OCI-LY3 (cell line): Measurements from ENCODE around the gene ZSCAN10.

Source experiments
- H2AFZ ChIP-seq: fragments of 200-600, 300-600 bp; shearing (Covaris generic); 2 replicates; pipeline ENCODE4 v1.6.0; 2014; ENCODE audit warnings: antibody characterized with exemption, low read depth, low read length
- H3K27ac ChIP-seq: fragments of 200-600, 300-600 bp; sonication (generic); 2 replicates; pipeline ENCODE4 v1.5.1; 2014; ENCODE audit warnings: mild to moderate bottlenecking, low read length, moderate library complexity, mixed read lengths
- H3K27me3 ChIP-seq: fragments of 200-600, 300-600 bp; sonication (generic); 2 replicates; pipeline ENCODE4 v1.6.1; 2014; ENCODE audit warnings: low read depth, low read length, mixed read lengths
- H3K36me3 ChIP-seq: fragments of 200-600, 300-600 bp; sonication (generic); replicated peaks from 2 replicates; pipeline ENCODE3; 2014; ENCODE audit warnings: low read depth, low read length, mixed read lengths
- H3K4me1 ChIP-seq: fragments of 300-600, 200-600 bp; sonication (generic); 2 replicates; pipeline ENCODE4 v1.6.1; 2014; ENCODE audit warnings: low read length, mixed read lengths
- H3K4me2 ChIP-seq: fragments of 200-600, 300-600 bp; sonication (generic); 2 replicates; pipeline ENCODE4 v1.6.1; 2014; ENCODE audit warnings: low read length, mixed read lengths
- H3K4me3 ChIP-seq: fragments of 300-600, 200-600 bp; sonication (generic); 2 replicates; pipeline ENCODE4 v1.5.1; 2014; ENCODE audit warnings: antibody characterized with exemption, mild to moderate bottlenecking, low read length, moderate library complexity
- H3K79me2 ChIP-seq: fragments of 300-600, 200-600 bp; shearing (Covaris generic); 2 replicates; pipeline ENCODE4 v1.6.1; 2014; ENCODE audit warnings: mild to moderate bottlenecking, low read length, mixed read lengths
- H3K9ac ChIP-seq: fragments of 300-600, 200-600 bp; shearing (Covaris generic); 2 replicates; pipeline ENCODE4 v1.6.0; 2014; ENCODE audit warnings: mild to moderate bottlenecking, low read length, moderate library complexity
- H3K9me3 ChIP-seq: fragments of 200-600, 300-600 bp; shearing (Covaris generic); 2 replicates; pipeline ENCODE4 v1.6.1; 2014; ENCODE audit warnings: low read length, mixed read lengths; ENCODE audit not compliant: insufficient read depth
- H4K20me1 ChIP-seq: fragments of 200-600, 300-600 bp; sonication (generic); 2 replicates; pipeline ENCODE4 v1.6.1; 2016; ENCODE audit warnings: low read length, mixed read lengths; ENCODE audit not compliant: insufficient read depth
- CTCF ChIP-seq: fragments of 200-600, 300-600 bp; sonication (generic); IDR thresholded peaks from 2 replicates; pipeline ENCODE4 v1.5.1; 2014; ENCODE audit warnings: antibody characterized with exemption, low read length, low read depth
- EZH2phosphoT487 ChIP-seq: fragments of 200-600 bp; shearing (Covaris generic); IDR thresholded peaks from 2 replicates; pipeline ENCODE4 v1.6.1; 2018; ENCODE audit warnings: antibody characterized with exemption, mixed run types, low read depth

The ZSCAN10 gene

GRCh38 chr16:3097266-3097665 lies 1.8 kb downstream of the ZSCAN10 start:
- H2AFZ ChIP-seq: no peak overlapping the region
- no peaks in the 10 kb centered on the region for H3K36me3 ChIP-seq
- H3K9me3 ChIP-seq: no peaks in the 10 kb centered on the region
- H3K9ac ChIP-seq: no peak overlapping the region
- peaks cover 6% of the 10 kb centered on the region; the same call in 1 of the 2 replicates for H3K27me3 ChIP-seq
- peaks cover 25% of the 10 kb centered on the region for H3K4me1 ChIP-seq
- H4K20me1 ChIP-seq: no peaks in the 10 kb centered on the region
- H3K27ac ChIP-seq: no peak overlapping the region
- H3K4me3 ChIP-seq: no peak overlapping the region
- no peak for TF ChIP-seq CTCF
- no peak for TF ChIP-seq EZH2phosphoT487
- H3K79me2 ChIP-seq: no peaks in the 10 kb centered on the region
- no peak overlapping the region for H3K4me2 ChIP-seq

DNA sequence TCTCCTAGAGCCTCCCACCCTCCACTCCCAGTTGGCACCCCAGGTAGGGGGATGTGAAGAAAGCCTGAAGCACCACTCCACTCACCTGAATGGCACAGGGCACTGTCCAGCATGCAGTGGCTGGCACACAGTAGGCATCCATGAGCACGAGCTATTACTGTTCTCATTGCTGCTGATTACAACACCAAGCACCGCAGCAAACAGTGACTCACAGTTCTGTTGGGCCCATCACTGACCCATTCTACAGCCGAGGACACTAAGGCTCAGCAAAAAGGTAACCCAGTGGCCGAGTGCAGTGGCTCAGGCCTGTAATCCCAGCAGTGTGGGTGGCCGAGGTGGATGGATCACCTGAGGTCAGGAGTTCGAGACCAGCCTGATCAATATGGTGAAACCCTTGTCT lies 2.7 kb downstream of the ZSCAN10 start:
- Histone ChIP-seq H3K79me2 (no peaks in the 10 kb centered on the region), H3K27ac (no peak overlapping the region), H3K36me3 (no peaks in the 10 kb centered on the region), H3K4me1 (peaks cover 19% of the 10 kb centered on the region), H3K9ac (no peak overlapping the region), H3K4me2 (peak overlapping the region; percentile 49), H3K9me3 (no peaks in the 10 kb centered on the region), H3K27me3 (peaks cover 6% of the 10 kb centered on the region; the same call in 1 of the 2 replicates), H4K20me1 (no peaks in the 10 kb centered on the region), H3K4me3 (no peak overlapping the region), H2AFZ (no peak overlapping the region)
- TF ChIP-seq EZH2phosphoT487 (no peak), CTCF (no peak)

- peaks cover 14% of the 10 kb centered on the region for H3K4me1 ChIP-seq
- peak overlapping the region; percentile 49 for H3K4me2 ChIP-seq
- no peaks in the 10 kb centered on the region for H3K79me2 ChIP-seq
- H3K4me3 ChIP-seq: no peak overlapping the region
- TF ChIP-seq CTCF (peak; percentile 41), EZH2phosphoT487 (no peak)
- H3K9ac ChIP-seq: no peak overlapping the region
- H3K9me3 ChIP-seq: no peaks in the 10 kb centered on the region
- H3K27me3 ChIP-seq: peaks cover 6% of the 10 kb centered on the region; the same call in 1 of the 2 replicates
- no peaks in the 10 kb centered on the region for H4K20me1 ChIP-seq
- no peak overlapping the region for H3K27ac ChIP-seq
- H2AFZ ChIP-seq: no peak overlapping the region
- H3K36me3 ChIP-seq: no peaks in the 10 kb centered on the region
Measured at GRCh38 chr16:3095869-3096268, 3.2 kb downstream of the ZSCAN10 start.

- H3K9ac ChIP-seq: no peak overlapping the region
- no peaks in the 10 kb centered on the region for H3K36me3 ChIP-seq
- H3K4me1 ChIP-seq: peaks cover 8% of the 10 kb centered on the region
- peak; percentile 71 for TF ChIP-seq CTCF
- TF ChIP-seq EZH2phosphoT487: no peak
- no peak overlapping the region for H3K4me2 ChIP-seq
- no peaks in the 10 kb centered on the region for H4K20me1 ChIP-seq
- H3K4me3 ChIP-seq: no peak overlapping the region
- no peak overlapping the region for H2AFZ ChIP-seq
- H3K27me3 ChIP-seq: peaks cover 6% of the 10 kb centered on the region; the same call in 1 of the 2 replicates
- no peak overlapping the region for H3K27ac ChIP-seq
- no peaks in the 10 kb centered on the region for H3K9me3 ChIP-seq
- H3K79me2 ChIP-seq: no peaks in the 10 kb centered on the region
Measured at GRCh38 chr16:3094289-3095027, 4.6 kb downstream of the ZSCAN10 start.
